Measurements from ENCODE around the gene TCF4. TPM values are rescaled to one million over a fixed set of nuclear protein-coding genes. Genes with fewer than 3 reads are reported as not detected.

TCF4 gene
- total RNA-seq, 1 donor from 2014 or later = 15.7 TPM

DNA sequence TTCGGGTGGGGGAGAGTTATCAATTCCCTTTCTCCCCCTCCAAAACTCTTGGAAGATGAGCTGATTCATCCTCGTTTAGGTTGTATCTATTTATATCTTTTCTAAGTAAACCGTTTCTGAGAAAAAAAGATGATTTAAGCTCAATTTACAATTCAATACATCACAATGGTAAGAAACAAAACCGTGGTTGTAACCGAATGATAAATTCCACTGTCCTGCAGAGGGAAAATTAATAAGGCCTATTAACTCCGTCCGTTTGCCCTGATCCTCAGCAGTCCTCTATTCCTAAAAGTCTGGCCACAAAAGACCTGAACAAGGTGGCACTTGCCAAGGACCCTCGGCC lies 286.2 kb downstream of the TCF4 start:
- no peak for DNase-seq (ENCODE audit: low read depth)
- Histone ChIP-seq H3K27me3 (ENCODE audit: control insufficient read depth, insufficient read depth, low read length) (no peaks in the 10 kb centered on the region), H3K4me3 (ENCODE audit: low read depth, low read length) (no peak overlapping the region), H3K36me3 (ENCODE audit: control insufficient read depth, insufficient read depth, low read length) (no peaks in the 10 kb centered on the region)
- TF ChIP-seq, protein P1, sequence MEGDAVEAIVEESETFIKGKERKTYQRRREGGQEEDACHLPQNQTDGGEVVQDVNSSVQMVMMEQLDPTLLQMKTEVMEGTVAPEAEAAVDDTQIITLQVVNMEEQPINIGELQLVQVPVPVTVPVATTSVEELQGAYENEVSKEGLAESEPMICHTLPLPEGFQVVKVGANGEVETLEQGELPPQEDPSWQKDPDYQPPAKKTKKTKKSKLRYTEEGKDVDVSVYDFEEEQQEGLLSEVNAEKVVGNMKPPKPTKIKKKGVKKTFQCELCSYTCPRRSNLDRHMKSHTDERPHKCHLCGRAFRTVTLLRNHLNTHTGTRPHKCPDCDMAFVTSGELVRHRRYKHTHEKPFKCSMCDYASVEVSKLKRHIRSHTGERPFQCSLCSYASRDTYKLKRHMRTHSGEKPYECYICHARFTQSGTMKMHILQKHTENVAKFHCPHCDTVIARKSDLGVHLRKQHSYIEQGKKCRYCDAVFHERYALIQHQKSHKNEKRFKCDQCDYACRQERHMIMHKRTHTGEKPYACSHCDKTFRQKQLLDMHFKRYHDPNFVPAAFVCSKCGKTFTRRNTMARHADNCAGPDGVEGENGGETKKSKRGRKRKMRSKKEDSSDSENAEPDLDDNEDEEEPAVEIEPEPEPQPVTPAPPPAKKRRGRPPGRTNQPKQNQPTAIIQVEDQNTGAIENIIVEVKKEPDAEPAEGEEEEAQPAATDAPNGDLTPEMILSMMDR (IDR thresholded peaks at IDR 0.05; ENCODE audit: insufficient read depth, low read length, poor library complexity, severe bottlenecking) = no peak

DNA sequence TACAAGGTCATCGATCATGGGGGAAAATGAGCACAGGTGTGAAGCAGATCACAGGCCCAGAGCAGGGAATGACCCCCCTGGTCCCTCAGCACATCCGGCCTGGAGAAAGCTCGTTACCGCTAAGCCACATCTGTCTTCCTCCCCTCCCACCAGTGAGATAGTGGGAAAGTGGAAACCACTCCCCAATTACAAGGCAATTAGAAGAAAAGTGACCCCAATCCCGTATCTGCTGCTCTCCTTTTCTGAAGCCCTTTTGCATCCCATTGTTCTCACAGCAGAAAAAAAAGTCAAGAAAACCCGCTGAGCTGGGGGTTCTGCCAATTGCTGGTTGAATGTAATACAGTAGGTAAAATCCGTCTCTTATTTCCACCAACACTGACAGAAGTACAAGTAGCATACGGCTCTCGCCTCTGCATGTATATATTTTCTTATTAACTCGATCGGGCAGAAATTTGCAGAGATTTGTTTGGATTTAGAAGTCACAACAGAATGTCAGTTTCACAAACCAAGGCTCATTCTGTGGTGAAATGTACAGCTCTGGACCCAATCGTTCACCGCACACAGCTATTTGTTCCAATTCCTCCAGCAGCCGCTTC lies 287.0 kb downstream of the TCF4 start:
- no peak overlapping the region for H3K4me3 ChIP-seq (ENCODE audit: low read depth, low read length)
- no peaks in the 10 kb centered on the region for H3K27me3 ChIP-seq (ENCODE audit: control insufficient read depth, insufficient read depth, low read length)
- TF ChIP-seq, protein P1 (IDR thresholded peaks at IDR 0.05; ENCODE audit: insufficient read depth, low read length, poor library complexity, severe bottlenecking) = no peak
- H3K36me3 ChIP-seq (ENCODE audit: control insufficient read depth, insufficient read depth, low read length) = no peaks in the 10 kb centered on the region
- DNase-seq (ENCODE audit: low read depth) = no peak

DNA sequence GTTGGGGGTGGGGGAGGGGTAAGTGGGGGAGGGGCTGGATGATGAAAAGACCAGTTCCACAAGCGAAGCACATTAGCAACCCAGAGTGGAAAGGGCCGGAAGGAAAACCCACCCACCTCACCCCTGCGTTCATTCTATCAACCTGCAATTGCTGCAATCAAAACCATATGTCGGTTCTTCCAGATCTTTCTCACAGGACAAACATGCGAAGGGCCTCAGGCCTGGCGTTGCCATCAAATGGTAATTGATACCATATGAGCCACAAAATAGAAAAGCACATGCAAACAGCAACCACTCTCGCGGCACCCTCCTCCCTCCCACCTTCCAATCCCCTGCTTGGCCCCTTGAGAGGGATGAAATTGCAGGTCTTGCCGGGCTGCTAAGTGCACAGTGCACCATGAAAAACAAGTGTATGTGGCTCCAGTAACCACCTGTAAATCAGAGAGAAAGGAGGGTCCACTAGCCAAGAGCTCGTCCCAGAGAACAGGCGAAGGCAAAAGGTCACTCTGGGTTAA lies 287.5 kb downstream of the TCF4 start:
- H3K4me3 ChIP-seq (ENCODE audit: low read depth, low read length) = no peak overlapping the region
- no peaks in the 10 kb centered on the region for H3K27me3 ChIP-seq (ENCODE audit: control insufficient read depth, insufficient read depth, low read length)
- no peaks in the 10 kb centered on the region for H3K36me3 ChIP-seq (ENCODE audit: control insufficient read depth, insufficient read depth, low read length)
- DNase-seq (ENCODE audit: low read depth) = no peak
- TF ChIP-seq, protein P1 (IDR thresholded peaks at IDR 0.05; ENCODE audit: insufficient read depth, low read length, poor library complexity, severe bottlenecking) = no peak

DNA sequence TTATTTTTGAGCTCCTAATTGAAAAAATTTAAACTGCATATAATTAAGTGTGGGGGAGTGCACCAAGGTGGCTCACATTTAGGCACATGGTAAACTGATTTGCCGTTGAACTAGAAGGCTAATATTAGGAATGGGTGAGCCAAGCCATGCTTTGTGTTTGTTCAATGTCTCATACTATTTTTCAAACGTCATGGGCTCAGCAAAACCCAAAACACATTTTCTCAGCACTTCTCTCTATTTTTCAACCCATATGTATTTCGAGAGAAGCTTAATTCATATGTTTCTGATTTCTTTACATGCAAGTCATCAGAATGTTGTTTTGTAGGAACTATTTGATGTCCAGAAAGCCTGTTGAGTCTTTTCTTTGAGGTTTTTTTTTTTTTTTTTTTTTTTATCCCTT lies 291.2 kb downstream of the TCF4 start:
- Histone ChIP-seq H3K27me3 (ENCODE audit: control insufficient read depth, insufficient read depth, low read length) (no peaks in the 10 kb centered on the region), H3K4me3 (ENCODE audit: low read depth, low read length) (no peak overlapping the region)
- TF ChIP-seq, protein P1 (IDR thresholded peaks at IDR 0.05; ENCODE audit: insufficient read depth, low read length, poor library complexity, severe bottlenecking) = no peak

DNA sequence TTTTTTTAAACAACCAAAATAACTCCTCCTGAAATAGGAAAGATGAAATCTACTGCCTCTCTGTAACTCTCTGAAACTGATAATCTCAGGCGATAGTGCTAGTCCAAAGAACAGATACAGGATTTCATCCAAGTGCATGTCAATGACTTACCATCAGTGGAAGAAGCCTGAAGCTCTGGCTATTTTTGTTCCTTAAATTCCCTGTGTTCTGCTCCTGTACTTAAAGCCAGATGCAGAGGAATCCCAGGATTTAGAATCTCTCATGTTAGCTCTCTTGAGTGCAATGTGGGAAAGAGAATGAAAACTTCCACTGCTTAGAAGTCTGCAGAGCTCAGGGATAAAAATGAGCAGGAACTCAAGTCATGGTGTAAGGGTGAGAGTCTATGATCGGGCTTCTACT lies 291.9 kb downstream of the TCF4 start:
- no peak overlapping the region for H3K4me3 ChIP-seq (ENCODE audit: low read depth, low read length)
- no peaks in the 10 kb centered on the region for H3K36me3 ChIP-seq (ENCODE audit: control insufficient read depth, insufficient read depth, low read length)
- no peaks in the 10 kb centered on the region for H3K27me3 ChIP-seq (ENCODE audit: control insufficient read depth, insufficient read depth, low read length)
- TF ChIP-seq, protein P1 (IDR thresholded peaks at IDR 0.05; ENCODE audit: insufficient read depth, low read length, poor library complexity, severe bottlenecking) = no peak
- no peak for DNase-seq (ENCODE audit: low read depth)

More for the DNA sequence above, 291.2 kb downstream of the TCF4 start:
- DNase-seq (ENCODE audit: low read depth) = no peak
- H3K36me3 ChIP-seq (ENCODE audit: control insufficient read depth, insufficient read depth, low read length) = no peaks in the 10 kb centered on the region

DNA sequence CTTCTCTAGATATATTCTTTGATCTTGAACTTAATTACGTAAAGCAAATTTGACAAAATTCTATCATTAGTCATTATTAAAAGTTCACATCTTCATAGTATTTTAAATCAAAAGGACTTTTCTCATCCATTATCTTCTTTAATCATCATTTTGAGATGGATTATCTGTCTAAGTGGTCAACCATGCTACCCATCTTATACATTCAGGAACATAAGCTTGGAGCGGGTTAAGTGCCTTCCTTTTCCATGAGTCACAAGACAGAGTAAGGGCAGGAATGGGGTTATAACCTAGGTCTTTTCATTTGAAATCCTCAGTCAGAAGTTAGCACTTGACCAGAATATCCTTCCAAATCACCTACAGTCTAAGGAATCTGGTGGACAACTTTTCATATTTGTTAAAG lies 297.1 kb downstream of the TCF4 start:
- no peaks in the 10 kb centered on the region for H3K36me3 ChIP-seq (ENCODE audit: control insufficient read depth, insufficient read depth, low read length)
- DNase-seq (ENCODE audit: low read depth) = no peak
- H3K27me3 ChIP-seq (ENCODE audit: control insufficient read depth, insufficient read depth, low read length) = no peaks in the 10 kb centered on the region
- no peak overlapping the region for H3K4me3 ChIP-seq (ENCODE audit: low read depth, low read length)
- TF ChIP-seq, protein P1 (IDR thresholded peaks at IDR 0.05; ENCODE audit: insufficient read depth, low read length, poor library complexity, severe bottlenecking) = no peak

All from kidney epithelial cell (primary cell).